Measurements from ENCODE around the gene OIP5.

DNA sequence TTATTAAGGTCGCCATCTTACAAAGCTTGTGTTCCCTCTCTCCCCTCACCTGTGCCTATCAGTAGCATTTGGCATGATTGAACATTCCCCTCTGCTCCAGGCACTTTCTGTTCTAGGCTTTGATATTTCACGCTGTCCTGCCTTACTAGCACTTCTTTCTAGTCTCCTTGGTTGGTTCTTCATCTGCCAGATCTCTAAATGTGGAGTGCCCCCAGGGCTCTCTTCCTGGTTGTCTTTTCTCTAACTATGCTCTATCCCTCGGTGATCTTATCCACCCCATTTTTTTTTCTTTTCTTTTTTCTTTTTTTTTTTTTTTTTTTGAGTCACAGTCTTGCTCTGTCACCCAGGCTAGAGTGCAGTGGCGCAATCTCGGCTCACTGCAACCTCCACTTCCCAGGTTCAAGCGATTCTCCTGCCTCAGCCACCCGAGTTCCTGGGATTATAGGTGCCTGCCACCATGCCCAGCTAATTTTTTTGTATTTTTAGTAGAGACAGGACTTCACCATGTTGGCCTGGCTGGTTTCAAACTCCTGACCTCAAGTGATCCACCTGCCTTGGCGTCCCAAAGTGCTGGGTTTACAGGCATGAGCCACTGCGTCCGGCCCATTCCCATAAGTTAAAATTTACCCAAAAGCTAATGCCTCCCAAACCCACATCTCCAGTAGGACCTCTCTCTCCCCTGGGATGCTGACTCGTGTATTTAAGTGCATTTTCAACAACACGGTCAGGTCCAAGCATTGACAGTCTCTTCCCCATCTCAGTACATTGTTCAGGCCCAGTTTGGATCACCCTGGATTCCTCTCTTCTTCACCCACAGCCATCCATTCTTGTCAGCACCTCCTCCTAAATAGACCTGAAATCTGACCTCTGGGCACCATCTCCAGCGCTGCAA, 5.5 kb upstream of the OIP5 start:
- no peak for TF ChIP-seq TEAD4 (IDR thresholded peaks at IDR 0.05)
- TF ChIP-seq, protein P1, sequence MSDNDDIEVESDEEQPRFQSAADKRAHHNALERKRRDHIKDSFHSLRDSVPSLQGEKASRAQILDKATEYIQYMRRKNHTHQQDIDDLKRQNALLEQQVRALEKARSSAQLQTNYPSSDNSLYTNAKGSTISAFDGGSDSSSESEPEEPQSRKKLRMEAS (IDR thresholded peaks at IDR 0.05) = no peak
- TF ChIP-seq, protein P2, sequence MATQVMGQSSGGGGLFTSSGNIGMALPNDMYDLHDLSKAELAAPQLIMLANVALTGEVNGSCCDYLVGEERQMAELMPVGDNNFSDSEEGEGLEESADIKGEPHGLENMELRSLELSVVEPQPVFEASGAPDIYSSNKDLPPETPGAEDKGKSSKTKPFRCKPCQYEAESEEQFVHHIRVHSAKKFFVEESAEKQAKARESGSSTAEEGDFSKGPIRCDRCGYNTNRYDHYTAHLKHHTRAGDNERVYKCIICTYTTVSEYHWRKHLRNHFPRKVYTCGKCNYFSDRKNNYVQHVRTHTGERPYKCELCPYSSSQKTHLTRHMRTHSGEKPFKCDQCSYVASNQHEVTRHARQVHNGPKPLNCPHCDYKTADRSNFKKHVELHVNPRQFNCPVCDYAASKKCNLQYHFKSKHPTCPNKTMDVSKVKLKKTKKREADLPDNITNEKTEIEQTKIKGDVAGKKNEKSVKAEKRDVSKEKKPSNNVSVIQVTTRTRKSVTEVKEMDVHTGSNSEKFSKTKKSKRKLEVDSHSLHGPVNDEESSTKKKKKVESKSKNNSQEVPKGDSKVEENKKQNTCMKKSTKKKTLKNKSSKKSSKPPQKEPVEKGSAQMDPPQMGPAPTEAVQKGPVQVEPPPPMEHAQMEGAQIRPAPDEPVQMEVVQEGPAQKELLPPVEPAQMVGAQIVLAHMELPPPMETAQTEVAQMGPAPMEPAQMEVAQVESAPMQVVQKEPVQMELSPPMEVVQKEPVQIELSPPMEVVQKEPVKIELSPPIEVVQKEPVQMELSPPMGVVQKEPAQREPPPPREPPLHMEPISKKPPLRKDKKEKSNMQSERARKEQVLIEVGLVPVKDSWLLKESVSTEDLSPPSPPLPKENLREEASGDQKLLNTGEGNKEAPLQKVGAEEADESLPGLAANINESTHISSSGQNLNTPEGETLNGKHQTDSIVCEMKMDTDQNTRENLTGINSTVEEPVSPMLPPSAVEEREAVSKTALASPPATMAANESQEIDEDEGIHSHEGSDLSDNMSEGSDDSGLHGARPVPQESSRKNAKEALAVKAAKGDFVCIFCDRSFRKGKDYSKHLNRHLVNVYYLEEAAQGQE (IDR thresholded peaks at IDR 0.05; ENCODE audit: low read depth) = no peak
- no peak for TF ChIP-seq RAD21 (IDR thresholded peaks at IDR 0.05; ENCODE audit: low read depth)
- TF ChIP-seq EGR1 (IDR thresholded peaks at IDR 0.05) = no peak
- no peak for TF ChIP-seq TAF1 (IDR thresholded peaks at IDR 0.05; ENCODE audit: low read depth)
- TF ChIP-seq YY1 (IDR thresholded peaks at IDR 0.05; ENCODE audit: low read depth) = no peak
- no peak for TF ChIP-seq TCF12 (IDR thresholded peaks at IDR 0.05; ENCODE audit: low read depth)

Data from Ishikawa (cell line).